Left kidney (tissue), 2 donors: ENCODE results near the gene GSAP. TPM values are rescaled to one million over a fixed set of nuclear protein-coding genes. Genes with fewer than 3 reads are reported as not detected.

Source experiments
- DNase-seq: peaks from one replicate; pipeline ENCODE4 v3.0.0-alpha.2; 2013
- polyA plus RNA-seq: library from polyadenylated mRNA; unstranded; fragments of 120-200 nt; gene quantifications from one replicate; pipeline ENCODE4 v1.2.1, GENCODE V29; 2013; ENCODE audit not compliant: insufficient read length

The GSAP gene
- polyA plus RNA-seq, 1 donor, result 16.6 TPM

- DNase-seq, result no peak
These were observed 8.2 kb downstream of the GSAP start for GRCh38 chr7:77407906-77408305.

DNA sequence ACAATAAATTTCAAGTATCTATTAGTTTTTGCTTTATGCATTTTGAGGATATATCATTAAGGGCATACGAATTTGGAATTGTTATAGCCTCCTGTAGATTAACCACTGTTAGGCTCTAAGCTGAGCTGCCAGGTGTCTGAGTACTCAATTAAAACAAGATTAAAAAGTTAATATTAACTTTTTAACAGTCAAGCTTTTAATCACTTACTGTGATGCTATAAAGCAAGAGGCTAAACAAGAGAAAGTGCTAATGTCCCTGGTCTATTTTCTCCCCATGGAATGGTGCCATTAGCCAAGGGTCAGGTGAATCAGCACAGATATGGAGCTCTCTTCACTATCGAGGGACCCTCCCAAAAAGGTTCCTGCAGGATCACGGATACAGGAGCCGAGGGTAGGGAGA lies 9.7 kb downstream of the GSAP start:
- DNase-seq, result no peak

DNA sequence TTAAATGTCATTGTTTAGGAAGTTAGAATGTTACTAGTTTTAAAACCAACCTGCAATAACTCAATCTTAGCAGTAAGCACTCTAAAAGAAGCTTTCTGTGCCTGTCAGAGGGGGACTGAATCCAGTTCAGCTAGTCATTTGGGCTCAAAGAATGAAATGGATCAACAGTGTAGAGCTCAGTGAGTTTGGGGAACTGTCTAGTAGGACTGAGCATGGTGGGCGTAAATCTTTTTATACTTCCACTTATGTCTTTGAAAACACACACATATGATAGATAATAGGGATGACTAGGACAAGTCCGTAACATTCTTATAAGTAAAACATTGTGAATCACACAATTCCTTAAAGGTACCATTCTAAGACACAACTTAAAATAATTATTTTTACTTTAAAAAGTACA lies 11.5 kb downstream of the GSAP start:
- DNase-seq, result no peak

DNA sequence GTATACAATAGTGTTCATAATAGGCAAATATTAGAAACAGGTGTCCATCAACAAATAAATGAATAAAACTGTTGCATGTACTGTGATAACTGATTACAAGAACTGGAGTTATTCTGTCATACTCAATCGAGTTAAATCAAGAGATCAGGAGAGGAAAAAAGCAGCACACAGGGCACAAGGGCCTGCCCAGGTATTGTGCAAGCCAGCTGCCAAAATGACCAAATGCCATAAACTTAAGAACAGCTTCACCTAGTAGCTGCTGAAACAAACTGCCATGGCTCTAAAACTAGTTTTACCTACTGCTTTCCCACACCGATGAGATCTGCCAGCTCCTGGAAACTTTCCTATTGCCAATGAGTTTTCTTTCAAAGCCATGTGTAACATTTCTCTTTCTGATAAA lies 12.2 kb downstream of the GSAP start:
- DNase-seq, result no peak

DNA sequence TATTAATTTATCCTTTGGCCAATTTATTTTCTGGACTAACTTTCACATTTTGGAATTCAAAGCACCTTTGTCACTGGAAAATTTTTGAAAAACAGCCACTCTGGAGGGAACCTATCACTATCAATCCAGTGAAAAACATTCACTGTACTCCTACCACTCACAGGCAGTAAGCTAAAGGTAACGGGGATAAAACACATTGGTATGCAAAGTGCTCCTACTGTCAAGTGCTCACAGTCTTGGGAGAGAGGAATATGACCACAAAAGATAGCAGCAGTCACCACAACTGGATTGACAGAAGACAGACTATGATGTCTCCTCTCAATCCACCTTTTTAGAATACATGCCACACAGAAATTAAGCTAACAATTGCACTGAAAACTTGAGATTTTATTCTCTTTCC lies 13.3 kb downstream of the GSAP start:
- no peak for DNase-seq

GRCh38 chr7:77401002-77401401 lies 15.1 kb downstream of the GSAP start:
- DNase-seq, result no peak

DNA sequence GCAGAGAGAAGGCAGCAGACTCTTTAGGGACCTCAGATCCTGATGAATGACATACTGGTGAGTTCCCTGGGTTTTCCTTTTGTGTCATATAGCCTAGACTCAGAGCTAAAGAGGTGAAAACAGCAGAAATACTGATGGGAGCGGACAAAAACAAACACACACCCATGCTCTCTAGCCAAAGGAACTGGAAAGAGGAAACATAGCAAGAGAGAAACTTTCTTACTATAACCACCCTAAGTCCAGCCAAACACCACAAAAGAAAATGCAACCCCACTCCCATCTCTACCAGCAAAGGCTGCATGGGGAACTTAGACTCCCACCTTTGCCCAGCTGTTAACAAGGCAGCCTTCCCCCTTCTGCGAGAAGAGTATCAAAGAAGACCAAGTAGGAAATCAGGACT lies 16.3 kb downstream of the GSAP start:
- DNase-seq, result no peak

- no peak for DNase-seq
These were observed 19.1 kb downstream of the GSAP start for GRCh38 chr7:77396894-77397547.

- DNase-seq, result peak; percentile 64
These were observed 20.5 kb downstream of the GSAP start for GRCh38 chr7:77395626-77396025.

- DNase-seq, result no peak
These were observed 22.2 kb downstream of the GSAP start for GRCh38 chr7:77393954-77394353.

DNA sequence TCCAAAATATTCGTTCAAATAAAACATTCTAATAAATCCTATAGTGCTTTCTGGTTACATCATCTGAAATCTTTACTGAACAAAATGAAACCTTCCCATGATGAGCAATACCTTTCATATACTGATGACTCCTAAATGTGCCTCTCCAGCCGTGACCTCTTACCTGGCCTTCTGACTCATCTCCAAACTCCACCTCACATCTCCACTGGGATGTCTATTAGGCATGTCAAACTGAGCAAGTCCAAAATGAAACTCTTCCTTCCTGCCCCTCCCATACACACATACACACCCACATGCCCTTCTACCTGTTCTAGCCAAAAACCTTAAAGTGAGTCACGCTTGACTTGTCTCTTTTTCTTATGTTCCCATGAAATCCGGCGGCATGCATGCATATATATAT lies 22.9 kb downstream of the GSAP start:
- DNase-seq, result no peak

GRCh38 chr7:77391230-77391629 lies 24.9 kb downstream of the GSAP start:
- DNase-seq, result no peak

- DNase-seq, result no peak
These were observed 28.0 kb downstream of the GSAP start for GRCh38 chr7:77388055-77388641.

DNA sequence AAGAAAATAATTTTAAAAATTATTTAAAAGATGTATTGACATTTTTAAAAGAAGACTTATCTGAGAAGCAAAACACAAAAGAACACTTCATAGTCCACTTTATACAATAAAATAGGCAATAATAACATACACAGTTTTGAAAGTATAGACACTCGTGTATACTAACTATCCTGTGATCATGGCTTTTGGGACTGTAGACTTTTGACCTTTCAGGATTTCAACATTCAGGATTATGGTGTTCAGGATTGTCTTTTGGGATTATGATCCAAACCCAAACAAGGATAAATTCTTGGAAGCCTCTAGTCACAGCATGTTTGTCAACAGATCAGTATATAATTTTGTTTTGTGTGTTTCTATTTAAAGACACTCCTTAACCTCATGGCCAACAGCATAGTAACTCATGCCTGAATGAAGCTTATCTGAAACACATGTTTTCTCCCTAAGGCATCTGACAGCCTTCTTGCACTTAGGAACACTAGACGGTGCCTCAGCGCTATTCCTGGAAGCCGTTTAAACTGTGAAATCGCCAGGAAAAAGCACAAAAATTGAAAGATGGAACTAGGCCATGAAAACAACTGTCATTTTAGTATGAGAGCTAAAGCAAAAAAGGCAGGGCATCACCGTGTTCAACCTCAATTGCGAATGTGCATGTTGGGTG lies 29.9 kb downstream of the GSAP start:
- DNase-seq, result no peak

DNA sequence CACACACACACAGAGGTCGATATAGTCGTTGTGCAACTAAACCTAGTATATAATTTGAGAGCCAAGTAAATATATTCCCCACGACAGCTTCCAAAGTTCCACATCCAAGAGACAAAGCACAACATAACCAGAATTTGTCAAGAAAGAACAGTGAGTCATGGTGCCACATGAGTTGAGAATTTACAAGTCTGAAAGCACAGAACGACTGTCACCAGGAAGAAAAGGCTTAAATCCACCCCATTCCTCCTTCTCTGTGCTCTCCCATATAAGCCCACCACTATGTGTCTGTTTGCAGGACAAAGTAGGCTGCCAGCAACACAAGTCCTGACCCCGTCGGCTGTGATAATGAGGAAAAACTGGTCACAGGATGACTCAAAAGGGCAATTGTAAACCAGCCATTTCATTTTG lies 32.8 kb downstream of the GSAP start:
- DNase-seq, result no peak

DNA sequence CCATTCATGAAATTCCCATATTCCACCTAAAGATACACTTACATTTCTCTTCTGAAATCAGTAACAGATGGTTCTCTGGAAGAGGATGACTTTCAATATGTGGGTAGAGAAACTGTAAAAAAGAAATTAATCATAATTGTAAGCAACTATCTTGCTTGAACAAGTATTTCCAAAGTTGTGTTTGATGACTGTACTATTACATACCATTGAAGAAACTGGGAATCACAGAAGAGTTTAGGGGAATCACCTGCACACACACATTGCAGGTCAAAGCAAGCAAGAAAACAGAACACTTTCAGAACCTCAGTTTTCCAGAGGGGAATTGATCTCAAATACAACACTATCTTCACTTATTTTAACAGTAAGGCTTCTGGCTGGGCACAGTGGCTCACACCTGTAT lies 33.6 kb downstream of the GSAP start:
- no peak for DNase-seq

- no peak for DNase-seq
These were observed 37.6 kb downstream of the GSAP start for GRCh38 chr7:77378584-77378983.

GRCh38 chr7:77370606-77371005 lies 45.5 kb downstream of the GSAP start:
- DNase-seq, result no peak

DNA sequence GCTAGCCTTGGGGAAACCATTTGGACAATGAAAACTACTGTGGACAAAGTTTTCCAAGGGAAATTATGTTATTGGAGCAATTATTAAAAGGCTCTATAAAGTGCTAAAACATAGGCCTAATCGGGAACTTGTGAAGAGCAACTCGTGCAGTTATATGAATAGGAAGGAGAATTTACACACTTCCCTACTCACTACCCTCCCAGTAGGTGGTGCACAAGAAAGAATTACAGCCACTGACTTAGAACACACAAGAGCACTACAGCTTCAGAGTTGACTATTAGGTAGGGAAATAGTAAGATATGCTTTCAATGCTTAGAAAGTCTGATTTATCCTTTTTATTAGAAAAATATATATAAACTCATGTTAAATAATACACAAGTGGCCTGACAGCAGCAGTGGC lies 47.2 kb downstream of the GSAP start:
- no peak for DNase-seq

GRCh38 chr7:77367976-77368375 lies 48.2 kb downstream of the GSAP start:
- DNase-seq, result no peak

DNA sequence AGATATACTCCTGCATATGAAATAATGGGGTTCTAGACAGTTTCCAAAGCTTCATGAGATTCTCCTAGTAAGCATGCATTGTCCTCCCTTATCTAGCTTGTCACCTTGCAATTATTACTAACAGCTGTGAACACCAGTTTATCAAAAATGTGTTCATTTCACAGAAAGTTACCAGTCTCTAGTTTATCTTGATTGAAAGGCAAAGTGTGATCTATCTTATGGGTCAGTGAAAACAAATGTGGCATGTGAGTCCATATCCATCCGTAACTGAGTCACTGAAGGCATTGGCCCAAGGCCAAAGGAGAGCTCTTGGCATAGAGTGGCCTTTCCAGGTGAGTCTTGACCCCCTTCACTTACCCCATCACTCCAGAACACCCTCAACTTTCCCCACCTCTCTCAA lies 53.2 kb downstream of the GSAP start:
- no peak for DNase-seq

- no peak for DNase-seq
These were observed 55.2 kb downstream of the GSAP start for GRCh38 chr7:77360969-77361368.

- no peak for DNase-seq
These were observed 56.0 kb downstream of the GSAP start for GRCh38 chr7:77360104-77360503.

GRCh38 chr7:77359599-77359998 lies 56.5 kb downstream of the GSAP start:
- DNase-seq, result no peak
